HPDE6-E6E7 (cell line): Measurements from ENCODE around the gene CUX1.

Experiments
- DNase-seq: peaks from one replicate; pipeline ENCODE4 v3.0.0; 2011; ENCODE audit warnings: missing footprints; ENCODE audit errors: extremely low spot score

The CUX1 gene

DNA sequence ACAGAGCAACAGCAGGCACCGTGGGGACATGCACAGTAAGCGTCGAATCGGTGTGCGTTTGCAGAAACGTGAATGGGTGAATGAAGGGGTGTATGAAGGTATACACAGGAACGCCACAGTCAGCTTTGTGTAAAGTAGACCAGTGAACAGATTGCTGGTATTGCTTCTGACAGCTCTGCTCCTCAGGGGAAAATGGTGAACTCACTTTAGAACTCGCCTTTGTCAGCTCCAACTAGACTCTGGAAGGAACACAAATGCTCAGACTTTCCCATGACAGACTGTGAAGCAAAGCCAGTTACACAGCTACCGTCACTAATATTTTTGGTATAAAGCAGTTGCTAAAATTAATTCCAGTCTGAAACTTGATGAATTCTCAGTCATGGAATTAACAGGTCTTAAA lies 78.9 kb downstream of the CUX1 start:
- DNase-seq: no peak

DNA sequence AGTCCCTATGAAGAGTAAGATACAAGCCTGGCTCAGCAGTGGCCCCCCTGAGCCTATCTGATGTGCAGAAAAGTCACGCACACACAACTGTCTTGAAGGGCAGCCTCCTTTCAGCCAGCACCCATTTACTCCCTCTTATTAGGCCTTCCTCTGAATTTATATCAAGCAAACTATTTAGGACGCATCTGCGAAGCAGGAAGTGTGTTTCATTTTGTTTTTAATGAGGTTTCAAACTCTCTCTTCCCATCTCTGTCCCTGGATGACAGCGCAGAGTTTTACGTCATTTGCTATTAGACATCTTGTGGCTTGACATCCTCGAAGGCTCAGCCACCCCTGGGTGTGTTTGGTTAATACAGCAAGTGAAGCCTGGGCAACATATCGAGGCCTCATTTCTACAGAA lies 79.5 kb downstream of the CUX1 start:
- DNase-seq: no peak

GRCh38 chr7:101898106-101898505 lies 80.7 kb downstream of the CUX1 start:
- no peak for DNase-seq

DNA sequence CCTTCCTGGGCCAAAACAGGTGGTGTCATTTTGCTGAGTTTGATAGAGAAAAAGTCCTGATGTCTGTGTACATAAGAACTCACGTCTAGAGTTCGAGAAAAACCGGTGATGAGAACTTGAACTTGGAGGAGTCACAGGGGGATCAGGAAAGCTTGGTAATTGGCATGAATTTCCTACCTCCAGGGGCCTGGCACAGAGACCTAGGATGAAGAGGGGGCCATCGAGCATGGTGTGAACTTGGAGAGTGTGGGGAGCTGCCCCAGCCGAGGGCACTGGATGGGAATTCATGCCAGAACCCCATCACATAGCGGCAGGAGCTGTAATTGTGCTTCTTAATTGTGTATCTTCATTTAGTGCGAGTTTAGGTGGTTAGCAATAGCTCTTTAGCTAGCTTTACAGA lies 82.2 kb downstream of the CUX1 start:
- DNase-seq: no peak

GRCh38 chr7:101900103-101900502 lies 82.7 kb downstream of the CUX1 start:
- DNase-seq: no peak

DNA sequence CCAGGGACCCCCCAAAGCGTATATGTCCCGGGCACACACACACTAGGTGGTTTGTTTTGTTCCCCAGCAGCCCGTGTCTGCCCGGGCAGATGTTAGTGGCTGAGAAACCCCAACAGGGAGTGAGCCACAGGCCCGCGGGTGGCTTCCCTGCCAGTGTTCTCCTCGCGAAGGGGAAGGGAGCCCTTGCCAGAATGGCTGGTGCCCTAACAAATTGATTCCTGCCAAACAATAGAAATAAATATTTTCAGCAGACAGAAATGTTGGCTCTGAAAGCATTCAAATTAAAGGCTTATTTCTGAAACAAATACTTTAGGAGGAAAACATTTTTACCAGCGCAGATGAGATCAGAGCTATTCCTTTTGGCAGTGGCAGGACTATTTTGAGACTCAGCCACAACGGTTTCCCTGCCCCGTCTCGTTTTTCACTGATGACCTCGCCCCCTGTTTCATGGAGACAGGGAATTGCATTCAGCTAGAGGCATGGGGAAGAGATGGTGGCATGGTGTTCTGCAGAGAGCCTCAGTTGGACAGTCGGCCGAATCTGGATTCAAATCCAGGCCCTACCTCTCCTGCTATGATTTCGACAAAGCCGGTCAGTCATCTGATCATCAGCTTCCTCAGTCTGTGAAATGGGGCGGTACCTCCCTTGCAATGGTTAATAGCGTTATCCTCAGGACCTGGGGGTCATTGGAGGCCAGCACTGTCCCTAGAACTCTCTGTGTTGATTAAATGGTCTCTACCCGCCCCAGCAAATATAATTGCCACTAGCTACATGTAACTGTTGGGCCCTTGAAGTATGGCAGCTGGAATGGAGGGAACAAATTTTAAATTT lies 84.5 kb downstream of the CUX1 start:
- DNase-seq: no peak

DNA sequence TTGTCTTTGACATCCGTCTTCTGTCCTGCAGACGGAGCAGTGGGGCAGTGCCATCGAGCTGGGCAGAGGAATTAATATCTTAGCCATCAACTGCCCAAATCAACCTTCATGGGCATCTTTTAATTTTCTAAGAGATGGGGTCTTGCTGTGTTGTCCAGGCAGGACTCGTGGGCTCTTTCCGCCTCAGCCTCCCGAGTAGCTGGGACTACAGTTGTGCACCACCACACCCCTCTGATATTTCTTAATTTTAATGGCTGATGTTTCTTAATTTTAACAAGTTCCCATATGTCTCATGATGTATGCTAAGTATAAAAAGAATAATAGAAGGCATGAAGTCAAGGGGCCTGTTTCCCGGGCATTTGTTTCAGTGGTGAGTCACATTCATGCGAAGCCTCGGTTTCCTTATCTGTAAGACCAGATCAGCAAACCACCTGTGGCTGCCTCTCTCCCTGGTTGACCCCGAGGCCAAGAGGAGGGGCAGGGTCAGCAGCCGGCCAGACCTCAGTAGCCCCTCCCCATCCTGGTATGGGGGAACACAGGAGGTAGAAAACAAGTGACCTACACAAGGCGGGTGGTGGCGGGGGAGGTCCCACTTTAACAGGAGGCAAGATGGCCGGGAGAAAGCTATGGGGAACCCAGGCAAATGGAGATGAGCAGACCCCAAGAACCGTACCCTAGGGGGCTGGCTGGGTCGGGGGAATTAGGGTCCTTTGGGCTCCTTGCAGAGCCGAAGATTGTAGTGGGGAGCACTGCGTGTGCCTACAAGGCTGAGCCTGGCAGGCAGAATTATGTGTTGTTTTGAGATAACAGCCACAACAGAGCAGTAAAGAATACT lies 85.5 kb downstream of the CUX1 start:
- no peak for DNase-seq

GRCh38 chr7:101903515-101903868 lies 86.1 kb downstream of the CUX1 start:
- no peak for DNase-seq

GRCh38 chr7:101904019-101904418 lies 86.6 kb downstream of the CUX1 start:
- no peak for DNase-seq

- no peak for DNase-seq
Measured at GRCh38 chr7:101905203-101905865, 87.9 kb downstream of the CUX1 start.

DNA sequence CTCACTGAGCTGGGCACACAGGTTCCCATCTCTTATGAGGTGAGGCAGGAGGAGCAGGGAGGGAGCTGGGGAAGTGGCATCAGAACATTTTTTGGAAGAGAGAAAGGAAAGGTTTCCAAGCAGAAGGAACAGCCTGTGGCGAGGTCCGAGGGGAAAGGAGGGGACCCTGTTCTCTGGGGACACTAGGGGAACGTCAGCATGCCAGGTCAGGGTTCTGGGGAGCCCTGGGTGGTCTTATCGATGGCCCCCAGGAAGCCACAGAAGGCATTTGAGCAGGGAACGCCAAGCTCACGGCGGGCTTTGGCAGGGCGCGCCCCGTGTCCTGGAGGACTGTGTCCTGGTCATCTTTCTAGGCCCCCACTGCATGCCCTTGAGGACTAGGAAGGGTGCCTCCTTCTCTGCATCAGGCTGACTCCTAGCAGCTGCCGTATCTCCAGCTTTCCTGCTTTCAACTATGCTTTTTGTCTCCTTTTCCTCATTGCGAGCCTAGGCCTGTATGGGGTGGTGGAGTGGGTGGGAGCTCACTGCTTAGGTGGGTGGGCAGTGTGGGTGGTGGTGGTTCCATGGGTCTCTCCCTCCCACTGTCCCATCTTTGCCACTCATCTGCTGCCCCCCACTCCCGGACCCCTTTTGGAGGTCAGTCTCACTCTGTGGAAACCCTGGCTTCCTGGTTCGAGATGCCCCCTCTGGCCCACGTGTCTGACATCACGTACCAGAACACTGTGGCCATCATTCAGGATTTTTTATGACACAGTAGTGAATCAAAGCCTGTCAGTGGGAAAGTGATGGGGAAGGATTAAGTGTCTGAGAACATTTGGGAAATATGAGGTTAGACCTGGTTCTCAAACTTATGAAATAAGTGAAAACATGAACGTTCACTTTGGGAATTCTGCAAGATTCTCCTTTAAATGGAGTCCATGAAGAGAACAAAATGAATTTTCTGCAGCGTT lies 89.1 kb downstream of the CUX1 start:
- no peak for DNase-seq

GRCh38 chr7:101910991-101911799 lies 93.8 kb downstream of the CUX1 start:
- no peak for DNase-seq

- DNase-seq: no peak
Measured at GRCh38 chr7:101911800-101912715, 94.6 kb downstream of the CUX1 start.

DNA sequence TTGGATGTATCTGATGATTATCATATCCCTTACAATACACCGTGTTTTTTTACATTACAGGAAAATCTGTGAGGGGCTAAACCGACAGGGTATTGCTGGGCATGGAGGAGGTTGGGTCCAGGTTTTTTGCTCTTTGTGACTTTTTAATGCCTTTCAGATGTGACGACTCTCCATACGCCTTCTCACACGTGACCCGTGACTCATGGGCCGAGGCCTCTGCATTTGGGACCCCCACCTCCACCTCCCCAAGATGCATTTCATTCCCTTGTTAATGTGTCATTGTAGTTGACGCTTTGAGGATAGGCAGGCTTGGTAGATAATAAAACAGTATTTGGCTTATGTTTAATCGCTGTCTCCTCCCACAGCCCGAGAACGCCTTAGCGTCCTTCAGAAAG lies 95.3 kb downstream of the CUX1 start:
- no peak for DNase-seq

- DNase-seq: no peak
Measured at GRCh38 chr7:101913247-101913721, 95.9 kb downstream of the CUX1 start.

GRCh38 chr7:101913851-101914250 lies 96.4 kb downstream of the CUX1 start:
- no peak for DNase-seq

DNA sequence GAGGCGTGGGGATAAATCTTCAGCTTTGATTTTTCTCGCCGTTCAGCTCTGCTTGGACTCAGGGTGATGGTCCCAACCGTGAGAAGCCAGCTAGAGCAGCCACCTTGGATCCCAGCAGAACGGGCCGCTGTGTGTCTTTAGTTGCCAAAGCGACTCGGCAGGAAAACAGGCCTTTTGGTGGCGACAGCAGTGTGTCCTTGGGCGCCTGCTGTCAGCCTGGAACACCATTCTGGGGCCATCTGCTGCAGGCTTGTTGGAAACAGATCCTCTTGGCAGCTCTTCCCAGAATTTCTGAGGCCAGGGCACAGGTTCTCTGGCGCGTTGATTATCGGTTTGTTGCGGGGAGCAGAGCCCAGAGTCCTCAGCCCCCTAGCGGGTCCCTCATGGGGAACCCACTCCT lies 97.6 kb downstream of the CUX1 start:
- DNase-seq: no peak

- DNase-seq: no peak
Measured at GRCh38 chr7:101916041-101916800, 98.8 kb downstream of the CUX1 start.

DNA sequence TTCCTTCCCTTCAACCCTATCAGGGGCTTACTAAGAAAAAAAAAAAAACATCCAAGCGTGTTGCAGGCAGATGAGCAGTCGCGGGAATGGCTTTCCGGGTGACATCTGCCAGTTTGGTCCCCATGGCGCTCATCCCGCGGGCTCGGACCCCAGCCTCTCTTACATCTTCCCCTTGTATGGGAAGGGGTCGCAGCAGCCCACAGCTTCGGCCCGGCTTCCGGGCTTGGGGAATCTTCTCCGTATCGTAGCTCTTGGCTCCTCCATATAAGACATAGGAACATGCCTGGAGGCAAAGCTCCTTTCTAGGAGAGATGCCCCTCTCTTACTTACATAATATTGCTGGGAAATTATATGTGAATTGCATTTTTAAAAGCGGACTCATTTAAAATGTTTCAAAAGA lies 99.5 kb downstream of the CUX1 start:
- DNase-seq: no peak
